SK-N-SH (cell line): ENCODE measurements around the gene SFXN1. TPM values are rescaled to one million over a fixed set of nuclear protein-coding genes. Genes with fewer than 3 reads are reported as not detected.

Experiments used
- CTCF ChIA-PET: fragments of 300-600, 350-600 bp; formaldehyde crosslinking; extraction: SDS; loops from one replicate; lab custom pipeline; 2021; lab: Yijun Ruan, JAX
- POLR2A ChIA-PET: fragments of 350-600 bp; sonication (Branson Sonifier 250); formaldehyde crosslinking; extraction: SDS; loops from one replicate; lab custom pipeline; 2020; ENCODE audit warnings: antibody characterized with exemption, inconsistent platforms; lab: Yijun Ruan, JAX
- DNase-seq: peaks from one replicate; pipeline ENCODE4 v3.0.0; 2012
- H2AFZ ChIP-seq: fragments of 200-600 bp; sonication (generic); 2 replicates; pipeline ENCODE4 v1.8.1; 2016; ENCODE audit warnings: antibody characterized with exemption, mild to moderate bottlenecking, low read depth
- H3F3A ChIP-seq: fragments of 200-600 bp; sonication (generic); replicated peaks from 2 replicates; pipeline ENCODE3; 2016; ENCODE audit warnings: antibody characterized with exemption, mild to moderate bottlenecking; ENCODE audit not compliant: insufficient read depth
- H3K27ac ChIP-seq, 2 experiments: fragments of 200-500 bp in 1 of 2; fragments of 200-600 bp in 1 of 2; sonication (Bioruptor generic) in 1 of 2; sonication (generic), shearing (Covaris generic) in 1 of 2; 2 replicates each; pipeline versions ENCODE4 v1.5.1 to v1.6.1; 2014 to 2016; ENCODE audit warnings: low read depth in 2 of 2, inconsistent platforms in 1 of 2, low read length in 1 of 2, mild to moderate bottlenecking in 1 of 2, mixed read lengths in 1 of 2
- H3K27me3 ChIP-seq: fragments of 200-600 bp; sonication (generic), shearing (Covaris generic); 2 replicates; pipeline ENCODE4 v1.6.1; 2016; ENCODE audit warnings: mixed run types; ENCODE audit not compliant: insufficient read depth
- H3K36me3 ChIP-seq, 2 experiments: fragments of 200-500 bp in 1 of 2; fragments of 200-600 bp in 1 of 2; sonication (Bioruptor generic) in 1 of 2; sonication (generic) in 1 of 2; replicated peaks in 1 of 2; 2 replicates each; pipeline versions ENCODE3 to v1.5.1; 2014 to 2016; ENCODE audit warnings: low read length in 1 of 2, mild to moderate bottlenecking in 1 of 2; ENCODE audit not compliant: insufficient read depth in 2 of 2, control insufficient read depth in 1 of 2
- H3K4me1 ChIP-seq, 2 experiments: fragments of 200-500 bp in 1 of 2; fragments of 200-600 bp in 1 of 2; sonication (Bioruptor generic) in 1 of 2; sonication (generic), shearing (Covaris generic) in 1 of 2; 2 replicates each; pipeline versions ENCODE4 v1.5.1 to v1.6.1; 2014 to 2016; ENCODE audit warnings: low read depth in 1 of 2, low read length in 1 of 2, mixed run types in 1 of 2; ENCODE audit not compliant: insufficient read depth in 2 of 2, control insufficient read depth in 1 of 2
- H3K4me2 ChIP-seq: fragments of 200-600 bp; sonication (generic), shearing (Covaris generic); 2 replicates; pipeline ENCODE4 v1.6.1; 2017; ENCODE audit warnings: mixed run types
- H3K4me3 ChIP-seq, 2 experiments: fragments of 200-500 bp in 1 of 2; fragments of 200-600 bp in 1 of 2; sonication (Bioruptor generic) in 1 of 2; sonication (generic), shearing (Covaris generic) in 1 of 2; 2 replicates each; pipeline versions ENCODE4 v1.5.1 to v1.8.1; 2014 to 2016; ENCODE audit warnings: low read depth in 2 of 2, inconsistent platforms in 1 of 2, low read length in 1 of 2, mild to moderate bottlenecking in 1 of 2, mixed read lengths in 1 of 2, moderate library complexity in 1 of 2
- H3K79me2 ChIP-seq: fragments of 200-600 bp; sonication (generic); 2 replicates; pipeline ENCODE4 v1.8.1; 2017; ENCODE audit warnings: mild to moderate bottlenecking; ENCODE audit not compliant: insufficient read depth
- H3K9ac ChIP-seq: fragments of 200-600 bp; sonication (generic); 2 replicates; pipeline ENCODE4 v1.6.1; 2017; ENCODE audit warnings: mixed run types
- H3K9me2 ChIP-seq: fragments of 200-600 bp; sonication (generic); 2 replicates; pipeline ENCODE4 v1.6.1; 2017; ENCODE audit warnings: mixed run types
- H3K9me3 ChIP-seq: fragments of 200-600 bp; sonication (generic); 2 replicates; pipeline ENCODE4 v1.6.1; 2017; ENCODE audit warnings: mixed run types, mild to moderate bottlenecking, moderate library complexity
- H4K20me1 ChIP-seq: fragments of 200-600 bp; sonication (generic); 2 replicates; pipeline ENCODE4 v1.6.1; 2017; ENCODE audit warnings: mild to moderate bottlenecking, mixed run types; ENCODE audit not compliant: insufficient read depth
- CHD2 ChIP-seq: fragments of 150-350 bp; IDR thresholded peaks from 2 replicates; pipeline ENCODE4 v1.6.1; 2018; ENCODE audit warnings: low read length; ENCODE audit not compliant: partially characterized antibody
- EP300 ChIP-seq, 2 experiments: IDR thresholded peaks; 2 replicates each; pipeline versions ENCODE4 v1.4.0 to v1.6.1; 2012; ENCODE audit warnings: borderline replicate concordance in 1 of 2, low read depth in 1 of 2, low read length in 1 of 2
- EZH2phosphoT487 ChIP-seq: fragments of 200-600 bp; sonication (generic); IDR thresholded peaks from 2 replicates; pipeline ENCODE4 v1.6.1; 2017; ENCODE audit warnings: low read depth, mixed run types, mild to moderate bottlenecking, antibody characterized with exemption, moderate library complexity, borderline replicate concordance
- FOXM1 ChIP-seq: IDR thresholded peaks from 2 replicates; pipeline ENCODE4 v1.4.0; 2012; ENCODE audit warnings: low read depth, mild to moderate bottlenecking
- GABPA ChIP-seq: IDR thresholded peaks from 2 replicates; pipeline ENCODE4 v1.4.0; 2012; ENCODE audit warnings: low read depth, mild to moderate bottlenecking
- IRF3 ChIP-seq: fragments of 150-350 bp; IDR thresholded peaks from 2 replicates; pipeline ENCODE4 v1.6.1; 2016; ENCODE audit warnings: mild to moderate bottlenecking, low read depth, low read length
- NFIC ChIP-seq: IDR thresholded peaks from 2 replicates; pipeline ENCODE4 v1.4.0; 2012; ENCODE audit warnings: borderline replicate concordance
- NRF1 ChIP-seq: IDR thresholded peaks from 2 replicates; pipeline ENCODE4 v1.6.1; 2012; ENCODE audit warnings: low read depth, mild to moderate bottlenecking, low read length
- POLR2AphosphoS5 ChIP-seq: IDR thresholded peaks from 2 replicates; pipeline ENCODE4 v1.6.1; 2012; ENCODE audit warnings: low read depth, low read length
- SMC3 ChIP-seq: IDR thresholded peaks from 2 replicates; pipeline ENCODE4 v1.6.1; 2012; ENCODE audit warnings: low read depth, low read length, improper control_type of control experiment
- TCF12 ChIP-seq: IDR thresholded peaks from 2 replicates; pipeline ENCODE4 v1.4.0; 2012
- ZBTB33 ChIP-seq: IDR thresholded peaks from 2 replicates; pipeline ENCODE4 v1.4.0; 2012; ENCODE audit warnings: low read depth, borderline replicate concordance
- WGBS: methylation state at CpG from one replicate; pipeline ENCODE4 v1.1.6; 2017; ENCODE audit warnings: low lambda C conversion rate; 5-methylcytosine and 5-hydroxymethylcytosine counted together
- polyA plus RNA-seq, 3 experiments: library from polyadenylated mRNA; depleted of rRNA; stranded (reverse); fragments of >200 nt; gene quantifications; 2 replicates each; pipeline ENCODE4 v1.2.3, GENCODE V29; 2012
- TF ChIP-seq, protein P1 (sequence below): fragments of 150-350 bp; IDR thresholded peaks from 2 replicates; pipeline ENCODE4 v1.6.1; 2017; ENCODE audit warnings: antibody characterized with exemption, low read length, low read depth, borderline replicate concordance

Gene SFXN1
- polyA plus RNA-seq, 1 of the 3 experiments (the other 2 are of a cell fraction), result 73.6 TPM

DNA sequence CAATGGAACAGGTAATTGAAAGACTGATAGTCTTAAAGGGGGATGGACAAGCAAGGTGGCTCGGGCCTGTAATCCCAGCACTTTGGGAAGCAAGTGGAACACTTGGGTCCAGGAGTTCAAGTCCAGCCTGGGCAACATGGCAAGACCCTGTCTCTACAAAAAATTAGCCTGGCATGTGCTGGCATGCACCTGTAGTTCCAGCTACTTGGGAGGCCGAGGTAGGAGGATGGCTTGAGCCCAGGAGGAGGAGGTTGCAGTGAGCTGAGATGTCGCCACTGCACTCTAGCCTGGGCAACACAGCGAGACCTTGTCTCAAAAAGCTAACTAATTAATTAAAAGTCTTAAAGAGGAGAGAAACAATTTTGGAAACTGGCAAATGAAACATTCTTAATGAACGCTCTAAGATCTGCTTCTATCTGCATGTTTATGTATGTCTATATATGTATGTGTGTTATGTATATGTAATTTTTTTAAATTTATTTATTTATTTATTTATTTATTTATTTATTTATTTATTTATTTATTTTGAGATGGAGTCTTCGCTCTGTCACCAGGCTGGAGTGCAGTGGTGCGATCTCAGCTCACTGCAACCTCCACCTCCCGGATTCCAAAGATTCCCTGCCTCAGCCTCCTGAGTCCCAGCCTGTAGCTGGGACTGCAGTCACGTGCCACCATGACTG is 80.6 kb downstream of the SFXN1 start:
- Histone ChIP-seq H3K4me1 (no peaks in the 10 kb centered on the region), H3F3A (no peaks in the 10 kb centered on the region), H3K9me2 (no peaks in the 10 kb centered on the region), H3K27me3 (no peaks in the 10 kb centered on the region), H3K4me3 (no peak overlapping the region), H2AFZ (no peak overlapping the region), H3K79me2 (no peaks in the 10 kb centered on the region), H3K4me2 (no peak overlapping the region), H3K36me3 (no peaks in the 10 kb centered on the region), H4K20me1 (no peaks in the 10 kb centered on the region), H3K9me3 (no peaks in the 10 kb centered on the region), H3K9ac (no peak overlapping the region), H3K27ac (no peak overlapping the region)
- CTCF ChIA-PET, result interaction anchor here (3.2 kb wide), 1 partner anchor 25 kb away, joined by 12 read pairs; no protein-coding TSS in a partner anchor
- POLR2A ChIA-PET, result no interaction called here
- TF ChIP-seq NRF1 (no peak), GABPA (no peak), ZBTB33 (no peak), POLR2AphosphoS5 (no peak), NFIC (no peak), SMC3 (no peak), EP300 (IDR thresholded peaks at IDR 0.05; ENCODE audit: borderline replicate concordance in 1 of 2, low read depth in 1 of 2, low read length in 1 of 2) (no peak), FOXM1 (no peak), IRF3 (no peak)
- TF ChIP-seq, protein P1, sequence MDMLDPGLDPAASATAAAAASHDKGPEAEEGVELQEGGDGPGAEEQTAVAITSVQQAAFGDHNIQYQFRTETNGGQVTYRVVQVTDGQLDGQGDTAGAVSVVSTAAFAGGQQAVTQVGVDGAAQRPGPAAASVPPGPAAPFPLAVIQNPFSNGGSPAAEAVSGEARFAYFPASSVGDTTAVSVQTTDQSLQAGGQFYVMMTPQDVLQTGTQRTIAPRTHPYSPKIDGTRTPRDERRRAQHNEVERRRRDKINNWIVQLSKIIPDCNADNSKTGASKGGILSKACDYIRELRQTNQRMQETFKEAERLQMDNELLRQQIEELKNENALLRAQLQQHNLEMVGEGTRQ, result no peak
- TF ChIP-seq, all 33 proteins: peak for 0
- DNase-seq, result no peak
- 68% methylated on average over 9 of the region's 9 CpGs for WGBS

DNA sequence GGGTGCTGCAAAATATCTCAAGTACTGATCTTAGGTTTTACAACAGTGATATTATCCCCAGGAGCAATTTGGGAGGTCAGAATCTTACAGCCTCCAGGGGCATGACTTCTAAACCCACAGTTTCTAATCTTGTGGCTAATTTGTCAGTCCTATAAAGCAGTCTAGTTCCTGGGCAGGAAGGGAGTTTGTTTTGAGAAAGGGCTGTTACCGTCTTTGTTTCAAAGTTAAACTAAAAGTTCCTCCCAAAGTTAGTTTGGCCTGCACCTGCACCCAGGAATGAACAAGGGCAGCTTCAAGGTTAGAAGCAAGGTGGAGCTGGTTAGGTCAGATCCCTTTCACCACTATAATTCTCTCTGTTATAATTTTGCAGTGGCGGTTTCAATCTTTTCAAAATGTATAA is 81.7 kb downstream of the SFXN1 start:
- Histone ChIP-seq H4K20me1 (no peaks in the 10 kb centered on the region), H2AFZ (no peak overlapping the region), H3K27me3 (no peaks in the 10 kb centered on the region), H3K9me2 (no peaks in the 10 kb centered on the region), H3K4me1 (no peaks in the 10 kb centered on the region), H3K9me3 (no peaks in the 10 kb centered on the region), H3K4me2 (no peak overlapping the region), H3K36me3 (no peaks in the 10 kb centered on the region), H3F3A (no peaks in the 10 kb centered on the region)
- DNase-seq, result no peak
- CTCF ChIA-PET, result interaction anchor here (3.2 kb wide), 1 partner anchor 26 kb away, joined by 12 read pairs; no protein-coding TSS in a partner anchor
- 47% methylated on average over 2 of the region's 2 CpGs for WGBS
- TF ChIP-seq CHD2 (no peak), IRF3 (no peak), EZH2phosphoT487 (no peak), FOXM1 (no peak), TCF12 (no peak), NRF1 (no peak)
- TF ChIP-seq, all 33 proteins: peak for 0
- POLR2A ChIA-PET, result no interaction called here
- Histone ChIP-seq H3K4me3 (no peak overlapping the region), H3K9ac (no peak overlapping the region), H3K27ac (no peak overlapping the region), H3K79me2 (no peaks in the 10 kb centered on the region)
